ENCODE results near the gene EPHB1. TPM values are rescaled to one million over a fixed set of nuclear protein-coding genes. Genes with fewer than 3 reads are reported as not detected.
"Not testable (repeated sequence)": the region's sequence is repeated elsewhere in the genome, so short reads cannot be mapped to it uniquely, and the experiment has no call there.

EPHB1 gene
- total and polyA plus RNA-seq, 4 donors, result 0.23 to 1.7 (median 0.52) TPM

DNA sequence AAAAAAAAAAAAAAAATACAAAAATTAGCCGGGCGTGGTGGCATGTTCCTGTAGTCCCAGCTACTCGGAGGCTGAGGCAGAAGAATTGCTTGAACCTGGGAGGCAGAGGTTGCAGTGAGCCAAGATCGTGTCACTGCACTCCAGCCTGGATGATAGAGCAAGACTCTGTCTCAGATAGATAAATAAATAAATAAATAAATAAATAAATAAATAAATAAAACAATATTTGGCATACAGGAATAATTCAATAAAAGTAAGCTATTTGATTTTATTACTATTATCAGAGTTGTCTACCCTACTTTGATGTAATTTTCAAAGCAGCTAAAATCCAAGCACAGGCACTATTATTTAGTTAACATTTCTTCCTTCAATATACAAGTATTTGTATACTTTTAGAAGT, 319.5 kb downstream of the EPHB1 start:
- not testable (repeated sequence) for H3K27ac ChIP-seq (ENCODE audit: low read depth in 1 of 2, low read length in 2 of 2); H3K27me3 ChIP-seq (ENCODE audit: control insufficient read depth in 4 of 4, insufficient read depth in 4 of 4, low read length in 3 of 4); H3K36me3 ChIP-seq (ENCODE audit: control insufficient read depth in 4 of 4, insufficient read depth in 3 of 4, low read depth in 1 of 4, low read length in 3 of 4); H3K9me3 ChIP-seq (ENCODE audit: control insufficient read depth in 4 of 4, low read length in 3 of 4); H3K4me3 ChIP-seq (ENCODE audit: low read depth in 1 of 3, low read length in 3 of 3); H3K4me1 ChIP-seq (ENCODE audit: control insufficient read depth in 4 of 4, insufficient read depth in 4 of 4, low read length in 3 of 4); DNase-seq (ENCODE audit: low spot score); H3K9ac ChIP-seq (ENCODE audit: low read depth in 1 of 2, low read length in 2 of 2)
- WGBS, result 90% methylated on average over 4 of the region's 4 CpGs

GRCh38 chr3:135117977-135118376, 322.9 kb downstream of the EPHB1 start:
- TF ChIP-seq MAX (IDR thresholded peaks at IDR 0.05), result no peak
- TF ChIP-seq RAD21 (IDR thresholded peaks at IDR 0.05), result no peak
- no peak for TF ChIP-seq GABPA (IDR thresholded peaks at IDR 0.05 in 1 of 2, conservative IDR thresholded peaks at IDR 0.05 in 1 of 2)
- TF ChIP-seq REST (IDR thresholded peaks at IDR 0.05), result no peak
- no peak for TF ChIP-seq YY1 (IDR thresholded peaks at IDR 0.05)
- TF ChIP-seq, protein P1, sequence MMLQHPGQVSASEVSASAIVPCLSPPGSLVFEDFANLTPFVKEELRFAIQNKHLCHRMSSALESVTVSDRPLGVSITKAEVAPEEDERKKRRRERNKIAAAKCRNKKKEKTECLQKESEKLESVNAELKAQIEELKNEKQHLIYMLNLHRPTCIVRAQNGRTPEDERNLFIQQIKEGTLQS (IDR thresholded peaks at IDR 0.05), result no peak
- no peak for TF ChIP-seq ZBTB33 (IDR thresholded peaks at IDR 0.05)
- TF ChIP-seq HNF4G (IDR thresholded peaks at IDR 0.05), result no peak
- no peak for TF ChIP-seq FOXA1 (IDR thresholded peaks at IDR 0.05)
- TF ChIP-seq SP1 (IDR thresholded peaks at IDR 0.05), result no peak
- TF ChIP-seq EGR1 (IDR thresholded peaks at IDR 0.05; ENCODE audit: low read depth in 2 of 2), result no peak
- TF ChIP-seq TAF1 (conservative IDR thresholded peaks at IDR 0.05), result no peak
- TF ChIP-seq, protein P2, sequence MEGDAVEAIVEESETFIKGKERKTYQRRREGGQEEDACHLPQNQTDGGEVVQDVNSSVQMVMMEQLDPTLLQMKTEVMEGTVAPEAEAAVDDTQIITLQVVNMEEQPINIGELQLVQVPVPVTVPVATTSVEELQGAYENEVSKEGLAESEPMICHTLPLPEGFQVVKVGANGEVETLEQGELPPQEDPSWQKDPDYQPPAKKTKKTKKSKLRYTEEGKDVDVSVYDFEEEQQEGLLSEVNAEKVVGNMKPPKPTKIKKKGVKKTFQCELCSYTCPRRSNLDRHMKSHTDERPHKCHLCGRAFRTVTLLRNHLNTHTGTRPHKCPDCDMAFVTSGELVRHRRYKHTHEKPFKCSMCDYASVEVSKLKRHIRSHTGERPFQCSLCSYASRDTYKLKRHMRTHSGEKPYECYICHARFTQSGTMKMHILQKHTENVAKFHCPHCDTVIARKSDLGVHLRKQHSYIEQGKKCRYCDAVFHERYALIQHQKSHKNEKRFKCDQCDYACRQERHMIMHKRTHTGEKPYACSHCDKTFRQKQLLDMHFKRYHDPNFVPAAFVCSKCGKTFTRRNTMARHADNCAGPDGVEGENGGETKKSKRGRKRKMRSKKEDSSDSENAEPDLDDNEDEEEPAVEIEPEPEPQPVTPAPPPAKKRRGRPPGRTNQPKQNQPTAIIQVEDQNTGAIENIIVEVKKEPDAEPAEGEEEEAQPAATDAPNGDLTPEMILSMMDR (IDR thresholded peaks at IDR 0.05; ENCODE audit: low read depth, low read length, missing input control), result no peak
- H3K9me3 ChIP-seq (ENCODE audit: control insufficient read depth in 4 of 4, low read length in 3 of 4), result no peaks in the 10 kb centered on the region

More at GRCh38 chr3:135117977-135118376, 322.9 kb downstream of the EPHB1 start:
- Histone ChIP-seq H3K9ac (ENCODE audit: low read depth in 1 of 2, low read length in 2 of 2) (no peak overlapping the region), H3K27ac (ENCODE audit: low read depth in 1 of 2, low read length in 2 of 2) (no peak overlapping the region), H3K4me3 (ENCODE audit: low read depth in 1 of 3, low read length in 3 of 3) (no peak overlapping the region), H3K4me1 (ENCODE audit: control insufficient read depth in 4 of 4, insufficient read depth in 4 of 4, low read length in 3 of 4) (no peaks in the 10 kb centered on the region), H3K36me3 (ENCODE audit: control insufficient read depth in 4 of 4, insufficient read depth in 3 of 4, low read depth in 1 of 4, low read length in 3 of 4) (no peaks in the 10 kb centered on the region), H3K27me3 (ENCODE audit: control insufficient read depth in 4 of 4, insufficient read depth in 4 of 4, low read length in 3 of 4) (no peaks in the 10 kb centered on the region)
- WGBS, result 66% methylated on average over 5 of the region's 5 CpGs
- DNase-seq (ENCODE audit: low spot score), result no peak
